Measurements from ENCODE around the gene CIDEC.
"Not testable (repeated sequence)": the region's sequence is repeated elsewhere in the genome, so short reads cannot be mapped to it uniquely, and the experiment has no call there.

Gene CIDEC

DNA sequence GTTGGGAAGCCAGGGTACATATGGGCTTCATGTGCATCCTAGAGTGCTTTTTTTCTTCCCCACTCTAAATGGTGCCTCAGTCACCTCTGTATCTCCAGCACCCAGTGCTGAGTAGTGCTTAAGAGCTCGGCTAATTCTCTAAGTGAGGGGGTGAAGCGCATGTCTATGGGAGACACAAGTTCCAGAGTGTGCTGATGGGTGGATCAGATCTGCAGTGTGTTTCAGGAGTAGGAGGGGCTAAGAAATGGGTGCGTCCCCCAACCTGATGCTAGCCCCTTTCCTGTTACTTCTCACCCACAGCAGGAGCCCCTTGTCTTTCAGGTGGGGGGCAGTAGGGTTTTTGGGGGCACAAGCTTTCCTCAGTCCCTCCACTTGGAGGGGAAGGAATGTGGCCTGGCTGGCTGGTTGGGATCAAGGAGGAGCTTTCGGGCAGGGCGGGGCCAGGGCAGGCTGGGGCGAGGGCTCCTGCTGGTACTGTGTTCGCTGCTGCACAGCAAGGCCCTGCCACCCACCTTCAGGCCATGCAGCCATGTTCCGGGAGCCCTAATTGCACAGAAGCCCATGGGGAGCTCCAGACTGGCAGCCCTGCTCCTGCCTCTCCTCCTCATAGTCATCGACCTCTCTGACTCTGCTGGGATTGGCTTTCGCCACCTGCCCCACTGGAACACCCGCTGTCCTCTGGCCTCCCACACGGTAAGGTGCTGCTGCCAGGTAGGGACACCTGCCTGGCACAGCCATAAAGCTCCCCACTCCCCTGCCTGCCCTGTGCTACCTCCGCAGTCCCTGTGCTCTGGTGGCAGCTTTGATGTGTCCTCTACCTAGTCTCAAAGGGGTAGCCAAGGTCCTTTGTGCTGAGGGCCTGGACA lies 22.6 kb upstream of the CIDEC start, which contains the start of gene IL17RE:
TSS of gene IL17RE (plus strand) at position 477 of the 866 bp plus-strand sequence. CDS start at position 562, 85 bp downstream.
- no peak for DNase-seq (ENCODE audit: low read depth)
- H3K4me3 ChIP-seq (ENCODE audit: control insufficient read depth, low read depth, low read length), result no peak within 1 kb of the TSS
- TF ChIP-seq, protein P1, sequence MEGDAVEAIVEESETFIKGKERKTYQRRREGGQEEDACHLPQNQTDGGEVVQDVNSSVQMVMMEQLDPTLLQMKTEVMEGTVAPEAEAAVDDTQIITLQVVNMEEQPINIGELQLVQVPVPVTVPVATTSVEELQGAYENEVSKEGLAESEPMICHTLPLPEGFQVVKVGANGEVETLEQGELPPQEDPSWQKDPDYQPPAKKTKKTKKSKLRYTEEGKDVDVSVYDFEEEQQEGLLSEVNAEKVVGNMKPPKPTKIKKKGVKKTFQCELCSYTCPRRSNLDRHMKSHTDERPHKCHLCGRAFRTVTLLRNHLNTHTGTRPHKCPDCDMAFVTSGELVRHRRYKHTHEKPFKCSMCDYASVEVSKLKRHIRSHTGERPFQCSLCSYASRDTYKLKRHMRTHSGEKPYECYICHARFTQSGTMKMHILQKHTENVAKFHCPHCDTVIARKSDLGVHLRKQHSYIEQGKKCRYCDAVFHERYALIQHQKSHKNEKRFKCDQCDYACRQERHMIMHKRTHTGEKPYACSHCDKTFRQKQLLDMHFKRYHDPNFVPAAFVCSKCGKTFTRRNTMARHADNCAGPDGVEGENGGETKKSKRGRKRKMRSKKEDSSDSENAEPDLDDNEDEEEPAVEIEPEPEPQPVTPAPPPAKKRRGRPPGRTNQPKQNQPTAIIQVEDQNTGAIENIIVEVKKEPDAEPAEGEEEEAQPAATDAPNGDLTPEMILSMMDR (IDR thresholded peaks at IDR 0.05; ENCODE audit: control insufficient read depth, insufficient read depth, low read depth, low read length, missing control alignments), result no peak

DNA sequence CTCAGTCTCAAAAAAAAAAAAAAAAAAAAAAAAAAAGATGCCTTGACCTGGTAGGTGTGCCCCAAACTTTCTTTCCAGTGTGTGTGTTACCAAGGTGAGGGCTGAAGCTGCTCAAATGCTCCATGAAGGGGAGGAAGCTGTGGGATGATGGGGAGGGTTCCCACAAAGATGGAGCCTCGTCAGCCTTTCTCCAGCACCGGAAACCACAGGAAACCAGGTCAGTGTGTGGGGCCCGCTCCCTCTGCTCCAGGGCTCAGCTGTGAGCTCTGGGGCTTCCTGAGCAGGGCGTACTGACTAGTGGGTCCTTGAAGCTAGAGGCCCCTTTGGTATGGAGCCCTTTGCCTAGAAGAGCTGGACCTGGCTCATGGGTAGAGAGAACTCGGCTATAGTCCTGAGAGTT lies 21.9 kb upstream of the CIDEC start:
- DNase-seq (ENCODE audit: low read depth), result no peak
- TF ChIP-seq, protein P1 (IDR thresholded peaks at IDR 0.05; ENCODE audit: control insufficient read depth, insufficient read depth, low read depth, low read length, missing control alignments), result no peak
- no peak overlapping the region for H3K4me3 ChIP-seq (ENCODE audit: control insufficient read depth, low read depth, low read length)

DNA sequence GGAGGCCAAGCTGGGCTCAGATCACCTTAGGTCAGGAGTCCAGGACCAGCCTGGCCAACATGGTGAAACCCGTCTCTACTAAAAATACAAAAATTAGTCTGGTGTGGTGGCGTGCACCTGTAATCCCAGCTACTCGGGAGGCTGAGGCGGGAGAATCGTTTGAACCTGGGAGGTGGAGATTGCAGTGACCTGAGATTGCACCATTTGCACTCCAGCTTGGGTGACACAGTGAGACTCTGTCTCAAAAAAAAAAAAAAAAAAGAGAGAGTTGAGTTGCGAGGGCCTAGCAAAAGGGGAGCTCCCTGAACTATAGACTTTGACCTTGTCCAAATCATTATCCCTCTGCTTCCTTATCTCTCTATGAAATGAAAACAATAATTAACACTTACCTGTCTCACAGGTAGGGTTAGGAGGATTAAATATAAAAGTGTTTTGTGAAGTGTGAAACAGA lies 20.9 kb upstream of the CIDEC start:
- not testable (repeated sequence) for H3K4me3 ChIP-seq (ENCODE audit: control insufficient read depth, low read depth, low read length); DNase-seq (ENCODE audit: low read depth)

DNA sequence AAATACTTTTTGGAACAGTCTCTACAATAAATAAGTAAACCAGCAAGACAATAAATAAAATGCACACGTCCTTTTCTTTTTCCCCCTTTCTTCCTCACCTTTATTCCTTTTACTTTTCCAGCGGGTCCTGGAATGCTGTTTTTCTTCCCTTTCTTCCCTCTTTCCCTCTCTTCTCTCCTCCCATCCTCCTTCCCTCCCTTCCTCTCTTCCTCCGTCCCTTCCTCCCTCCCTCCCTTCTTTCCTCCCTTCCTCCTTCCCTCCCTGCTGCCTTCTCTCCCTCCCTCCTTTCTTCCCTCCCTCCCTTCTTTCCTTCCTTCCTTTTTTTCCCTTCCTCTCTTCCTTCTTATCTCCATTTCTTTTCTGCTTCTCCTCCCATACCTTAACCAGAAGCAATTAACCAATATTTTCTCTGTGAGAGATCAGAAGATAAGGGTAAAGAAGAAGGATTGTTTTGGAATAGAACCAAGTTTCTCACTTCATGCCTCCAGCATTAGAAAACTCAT lies 19.3 kb upstream of the CIDEC start:
- DNase-seq (ENCODE audit: low read depth), result no peak
- no peak overlapping the region for H3K4me3 ChIP-seq (ENCODE audit: control insufficient read depth, low read depth, low read length)

DNA sequence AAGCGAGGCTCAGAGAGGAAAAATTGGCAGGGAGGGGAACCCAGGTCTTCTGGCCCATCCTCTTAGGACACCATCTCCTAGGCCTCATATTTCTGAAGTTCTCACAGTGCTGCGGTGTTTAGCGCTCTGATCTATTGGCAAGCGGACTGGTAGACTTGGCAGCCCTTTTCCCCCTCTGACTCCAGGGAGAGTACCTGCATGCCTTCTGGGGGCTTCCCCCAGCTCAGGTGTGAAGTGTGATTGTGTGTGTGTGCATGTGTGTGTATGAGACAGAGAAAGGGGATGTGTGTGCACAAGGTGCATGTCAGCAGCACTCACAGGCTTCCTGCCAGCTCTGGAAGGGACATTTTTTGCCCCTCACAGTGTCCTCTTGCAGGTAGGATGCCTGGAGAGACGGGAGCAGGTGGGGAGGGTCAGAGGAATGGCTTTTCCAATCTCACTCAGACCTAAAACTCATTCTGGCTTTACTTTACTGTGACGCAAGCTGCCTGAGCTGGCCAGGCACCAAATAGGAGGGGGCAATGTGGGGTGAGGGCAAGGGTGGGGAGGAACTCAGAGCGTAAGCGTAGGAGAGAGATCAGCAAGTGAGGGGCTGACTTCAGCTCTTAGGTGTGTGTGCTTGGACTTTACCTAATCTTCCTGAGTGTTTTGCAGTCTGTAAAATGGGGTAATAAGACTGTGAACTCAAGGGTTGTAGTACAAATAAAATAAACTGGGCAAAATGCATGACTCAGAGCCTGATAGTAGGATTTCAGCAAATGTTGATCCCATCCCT lies 18.6 kb upstream of the CIDEC start:
- TF ChIP-seq, protein P1 (IDR thresholded peaks at IDR 0.05; ENCODE audit: control insufficient read depth, insufficient read depth, low read depth, low read length, missing control alignments), result no peak
- H3K4me3 ChIP-seq (ENCODE audit: control insufficient read depth, low read depth, low read length), result no peak overlapping the region
- DNase-seq (ENCODE audit: low read depth), result no peak

More for the DNA sequence above, 19.3 kb upstream of the CIDEC start:
- TF ChIP-seq, protein P1 (IDR thresholded peaks at IDR 0.05; ENCODE audit: control insufficient read depth, insufficient read depth, low read depth, low read length, missing control alignments), result no peak

DNA sequence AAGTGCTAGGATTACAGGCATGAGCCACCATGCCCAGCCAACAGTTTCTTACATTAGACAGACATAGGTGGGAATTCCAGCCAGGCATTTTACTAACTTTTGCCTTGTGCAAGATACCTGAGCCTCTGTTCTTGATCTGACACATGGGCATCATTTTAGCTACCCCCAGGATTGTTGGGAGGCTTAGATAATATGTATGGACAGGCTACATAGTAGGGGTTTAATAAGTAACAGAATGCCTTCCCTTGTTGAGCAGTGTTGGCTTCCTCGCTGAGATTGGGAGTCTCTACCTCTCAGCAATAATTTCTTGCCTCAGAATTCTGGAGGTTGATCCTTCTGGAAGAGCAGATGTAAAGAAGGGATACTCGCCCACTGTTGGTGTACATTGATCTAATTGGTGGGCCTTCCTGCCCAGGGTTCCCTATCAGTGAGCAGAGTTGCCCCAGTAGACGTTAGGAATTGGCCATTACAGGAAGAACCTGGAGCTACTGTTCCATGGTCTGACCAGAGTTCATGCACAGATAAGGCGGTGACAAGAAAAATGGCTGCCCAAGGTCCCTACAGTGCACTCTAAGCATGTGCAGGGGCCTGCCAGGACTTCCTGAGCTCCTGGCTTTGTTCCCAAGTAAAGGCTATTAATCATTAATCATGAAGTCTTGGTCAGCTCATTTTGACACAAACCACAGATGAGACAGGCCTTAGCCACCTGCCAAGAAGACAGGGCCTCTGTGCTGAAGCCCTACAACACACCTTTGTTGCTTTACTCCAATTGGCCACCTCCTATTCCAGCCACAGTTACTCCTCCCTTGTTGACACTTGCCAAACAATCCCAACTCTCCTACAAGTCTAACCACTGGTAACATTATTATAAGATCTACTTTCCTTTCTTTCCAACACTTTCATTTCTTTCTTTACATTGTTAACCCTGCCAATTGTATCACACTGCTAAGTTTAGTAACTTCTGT lies 17.6 kb upstream of the CIDEC start:
- no peak for DNase-seq (ENCODE audit: low read depth)
- TF ChIP-seq, protein P1 (IDR thresholded peaks at IDR 0.05; ENCODE audit: control insufficient read depth, insufficient read depth, low read depth, low read length, missing control alignments), result no peak
- no peak overlapping the region for H3K4me3 ChIP-seq (ENCODE audit: control insufficient read depth, low read depth, low read length)

DNA sequence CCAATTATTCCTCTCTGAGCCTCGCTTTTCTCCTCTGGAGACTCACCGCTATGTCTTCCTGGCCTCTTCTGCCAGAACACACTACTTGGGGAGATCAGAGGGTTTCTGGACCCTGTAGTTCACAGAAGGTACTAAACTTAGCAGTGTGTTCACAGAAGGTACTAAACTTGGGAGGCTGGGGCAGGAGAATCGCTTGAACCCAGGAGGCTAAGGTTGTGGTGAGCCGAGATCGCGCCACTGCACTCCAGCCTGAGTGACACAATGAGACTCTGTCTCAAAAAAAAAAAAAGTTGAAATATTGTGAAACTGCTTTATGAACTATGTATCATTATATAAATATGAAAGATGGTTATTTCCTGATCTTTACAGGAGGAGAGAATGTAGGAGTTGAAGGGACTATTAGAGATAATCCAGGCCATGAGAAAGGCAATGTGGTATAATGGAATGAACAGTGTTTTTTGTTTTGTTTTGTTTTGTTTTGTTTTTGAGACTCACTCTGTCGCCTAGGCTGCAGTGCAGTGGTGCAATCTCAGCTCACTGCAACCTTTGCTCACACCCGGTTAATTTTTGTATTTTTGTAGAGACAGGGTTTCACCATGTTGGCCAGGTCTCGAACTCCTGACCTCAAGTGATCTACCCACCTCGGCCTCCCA lies 16.8 kb upstream of the CIDEC start:
- not testable (repeated sequence) for H3K4me3 ChIP-seq (ENCODE audit: control insufficient read depth, low read depth, low read length); DNase-seq (ENCODE audit: low read depth)

DNA sequence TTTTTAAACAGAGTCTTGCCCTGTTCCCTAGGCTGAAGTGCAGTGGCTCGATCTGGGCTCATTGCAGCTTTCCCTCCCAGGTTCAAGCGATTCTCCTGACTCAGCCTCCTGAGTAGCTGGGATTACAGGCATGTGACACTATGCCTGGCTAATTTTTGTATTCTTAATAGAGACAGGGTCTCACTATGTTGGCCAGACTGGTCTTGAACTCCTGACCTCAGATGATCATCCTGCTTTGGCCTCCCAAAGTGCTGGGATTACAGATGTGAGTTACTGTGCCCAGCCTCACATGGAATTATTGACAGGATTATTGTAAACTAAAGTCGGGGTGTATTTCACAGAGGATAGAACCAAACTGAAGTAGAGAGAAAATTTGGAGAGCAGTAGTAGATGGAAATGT lies 15.7 kb upstream of the CIDEC start:
- DNase-seq (ENCODE audit: low read depth); H3K4me3 ChIP-seq (ENCODE audit: control insufficient read depth, low read depth, low read length): not testable (repeated sequence)
